ENCODE measurements around the gene PRDM5.
"Not testable (repeated sequence)": the region's sequence is repeated elsewhere in the genome, so short reads cannot be mapped to it uniquely, and the experiment has no call there.

PRDM5 gene

DNA sequence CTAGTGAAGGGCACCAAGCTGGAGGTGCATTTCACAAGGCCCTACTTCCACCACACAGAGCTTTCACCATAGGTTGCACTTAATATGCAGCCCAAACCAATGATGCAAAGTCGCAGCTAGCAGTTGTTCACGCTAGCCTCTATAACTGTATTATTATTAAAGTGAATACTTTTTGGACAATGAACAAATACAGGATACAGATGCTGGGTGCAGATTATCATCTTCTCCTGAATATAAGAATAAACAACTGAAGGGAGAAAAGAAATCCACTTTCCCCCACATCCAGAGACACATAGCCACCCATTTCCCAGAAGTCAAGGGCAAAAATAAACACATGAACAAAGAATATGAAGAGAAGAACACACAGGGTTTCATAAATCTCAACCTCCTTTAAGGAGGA is 107.2 kb downstream of the PRDM5 start:
- no peak for DNase-seq

DNA sequence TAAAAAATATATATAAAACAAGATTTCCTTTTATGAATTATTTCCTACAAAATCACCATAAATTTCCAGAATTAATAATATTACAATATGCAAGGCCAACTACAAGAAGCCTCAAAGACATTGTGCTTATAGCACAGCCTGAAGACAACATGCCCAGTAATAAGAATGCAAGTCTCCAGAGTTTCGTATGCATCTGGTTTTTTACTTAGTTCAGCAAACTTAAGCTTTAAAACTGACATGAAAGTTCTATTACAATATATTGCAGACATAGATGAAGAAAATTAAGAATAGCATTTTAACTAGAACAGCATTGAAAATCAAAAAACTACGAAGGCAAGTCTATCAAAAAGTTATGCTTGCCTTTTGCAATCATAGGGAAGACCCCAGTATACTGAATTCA is 107.6 kb downstream of the PRDM5 start:
- DNase-seq = no peak

DNA sequence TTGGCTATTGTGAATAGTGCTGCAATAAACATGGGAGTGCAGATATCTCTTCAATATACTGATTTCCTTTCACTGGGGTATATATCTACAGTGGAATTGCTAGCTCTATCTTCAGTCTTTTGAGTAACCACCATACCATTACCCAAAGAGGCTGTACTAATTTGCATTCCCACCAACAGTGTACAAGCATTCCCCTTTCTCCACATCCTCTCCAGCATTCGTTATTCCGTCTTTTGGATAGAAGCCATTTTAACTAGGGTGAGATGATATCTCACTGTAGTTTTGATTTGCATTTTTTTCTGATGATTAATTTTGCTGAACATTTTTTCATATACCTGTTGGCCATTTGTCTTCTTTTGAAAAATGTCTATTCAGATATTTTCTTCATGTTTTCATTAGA is 110.3 kb downstream of the PRDM5 start:
- no peak for DNase-seq

DNA sequence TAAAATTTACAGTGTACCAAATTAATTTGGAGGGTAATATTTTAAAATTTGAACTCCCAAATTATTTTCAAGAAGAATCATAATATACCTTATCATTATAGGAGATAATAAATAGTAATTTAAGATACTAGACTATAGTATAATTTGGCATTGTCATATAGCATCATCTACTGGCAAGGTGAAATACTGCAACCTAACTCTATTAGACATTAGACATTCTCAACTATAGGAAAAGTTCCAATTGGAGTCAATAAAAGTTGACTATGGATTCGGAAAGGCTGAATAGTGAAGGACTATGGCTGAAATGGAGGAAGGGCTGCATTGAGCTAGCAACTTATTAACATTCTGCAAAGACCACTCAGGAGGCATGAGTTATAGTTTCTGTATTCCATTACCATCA is 113.0 kb downstream of the PRDM5 start:
- no peak for DNase-seq

DNA sequence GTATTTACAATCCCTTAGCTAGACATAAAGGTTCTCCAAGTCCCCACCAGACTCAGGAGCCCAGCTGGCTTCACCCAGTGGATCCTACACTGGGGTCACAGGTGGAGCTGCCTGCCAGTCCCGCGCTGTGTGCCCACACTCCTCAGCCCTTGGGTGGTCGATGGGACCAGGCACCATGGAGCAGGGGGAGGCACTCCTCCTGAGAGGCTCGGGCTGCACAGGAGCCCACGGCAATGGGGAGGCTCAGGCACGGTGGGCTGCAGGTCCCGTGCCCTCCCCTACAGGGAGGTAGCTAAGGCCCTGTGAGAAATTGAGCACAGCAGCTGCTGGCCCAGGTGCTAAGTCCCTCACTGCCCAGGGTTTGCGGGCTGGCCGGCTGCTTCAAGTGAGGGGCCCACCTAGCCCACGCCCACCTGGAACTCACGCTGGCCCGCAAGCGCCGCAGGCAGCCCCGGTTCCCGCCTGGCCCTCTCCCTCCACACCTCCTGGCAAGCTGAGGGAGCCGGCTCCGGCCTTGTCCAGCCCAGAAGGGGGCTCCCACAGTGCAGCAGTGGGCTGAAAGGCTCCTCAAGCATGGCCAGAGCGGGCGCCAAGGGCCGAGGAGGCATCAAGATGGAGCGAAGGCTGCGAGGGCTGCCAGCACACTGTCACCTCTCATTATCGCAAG is 113.9 kb downstream of the PRDM5 start:
- DNase-seq = no peak

DNA sequence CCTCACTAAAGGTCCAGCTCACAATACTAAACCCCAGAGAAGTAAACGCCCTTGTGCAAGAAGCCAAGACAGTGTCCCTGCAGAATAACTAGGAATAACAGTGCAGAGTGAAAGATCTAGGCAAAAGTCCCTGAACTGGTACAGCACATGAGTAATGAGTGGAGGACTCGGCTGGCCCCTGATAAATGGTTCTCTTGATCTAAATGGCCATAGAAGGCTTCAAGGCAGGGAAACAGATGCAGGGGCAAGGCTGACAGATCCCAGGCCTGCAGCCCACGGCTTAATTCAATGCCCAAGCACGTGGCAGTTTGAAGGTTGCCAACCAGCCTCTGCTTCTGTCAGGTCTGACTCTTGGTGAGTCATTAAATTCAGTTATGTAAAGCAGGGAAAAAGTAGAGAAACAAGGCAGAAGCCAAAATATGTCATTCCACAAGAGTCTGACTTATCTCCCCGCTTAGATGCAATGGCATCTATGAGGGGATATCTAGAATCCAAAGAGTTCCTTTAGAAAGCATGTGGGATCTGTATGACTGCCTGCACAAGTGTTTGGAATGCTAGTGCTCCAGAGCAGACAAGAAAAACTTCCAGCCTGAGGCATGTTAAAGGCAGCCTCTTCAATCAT is 121.3 kb downstream of the PRDM5 start:
- no peak for DNase-seq

DNA sequence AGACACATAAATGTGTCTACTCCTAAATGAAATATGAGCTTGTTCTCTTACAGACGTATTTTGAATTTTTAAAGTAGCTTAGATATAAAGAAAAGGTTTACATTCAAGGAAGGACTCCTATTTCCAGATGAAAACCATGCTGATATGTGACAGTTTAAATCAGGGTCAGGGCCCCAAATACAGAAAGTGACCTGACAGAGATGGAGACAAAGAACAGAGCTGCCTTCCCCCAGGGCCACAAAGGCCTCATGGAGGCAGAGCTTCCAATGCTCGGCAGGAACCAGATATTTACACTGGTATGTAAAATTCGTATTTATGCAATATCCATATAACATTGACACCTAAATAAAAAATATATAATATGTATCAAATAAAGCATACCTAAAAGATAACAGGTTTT is 124.0 kb downstream of the PRDM5 start:
- no peak for DNase-seq

DNA sequence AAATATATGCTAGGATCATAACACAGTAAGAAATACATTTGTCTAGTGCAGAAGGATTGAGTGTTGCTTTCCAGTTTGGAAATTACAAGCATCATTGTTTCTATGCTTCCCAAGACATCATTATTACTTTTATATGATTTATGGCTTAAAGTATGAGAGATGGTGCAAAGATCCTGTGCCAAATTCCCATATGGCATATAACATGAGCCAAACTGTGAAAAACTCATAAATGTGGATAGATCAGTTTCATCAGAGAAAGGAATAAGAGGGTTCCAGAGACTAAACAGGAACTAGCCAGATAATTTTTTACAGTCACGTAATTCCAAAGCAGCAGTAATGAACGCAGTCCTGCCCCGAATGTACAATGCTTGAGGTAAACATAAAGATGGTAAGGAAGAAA is 126.3 kb downstream of the PRDM5 start:
- no peak for DNase-seq

DNA sequence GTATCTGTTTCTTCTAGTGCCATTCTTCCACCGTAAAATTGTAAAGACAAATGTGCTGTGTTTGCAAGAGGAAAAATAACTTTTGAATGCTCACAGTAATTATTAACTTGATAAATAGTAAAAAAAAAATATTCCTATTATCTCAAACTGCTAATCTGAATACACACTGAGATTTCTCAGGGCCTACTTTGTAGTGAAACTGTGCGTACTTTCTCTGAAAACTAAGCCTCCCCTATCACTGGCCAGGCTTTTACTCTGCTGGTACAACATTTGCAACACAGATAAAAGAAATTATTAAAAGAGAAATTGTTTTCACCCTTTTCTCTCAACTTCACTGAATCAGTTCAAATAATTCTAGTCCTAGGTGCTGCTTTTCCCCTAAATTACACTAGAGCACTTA is 137.3 kb downstream of the PRDM5 start:
- DNase-seq = no peak

DNA sequence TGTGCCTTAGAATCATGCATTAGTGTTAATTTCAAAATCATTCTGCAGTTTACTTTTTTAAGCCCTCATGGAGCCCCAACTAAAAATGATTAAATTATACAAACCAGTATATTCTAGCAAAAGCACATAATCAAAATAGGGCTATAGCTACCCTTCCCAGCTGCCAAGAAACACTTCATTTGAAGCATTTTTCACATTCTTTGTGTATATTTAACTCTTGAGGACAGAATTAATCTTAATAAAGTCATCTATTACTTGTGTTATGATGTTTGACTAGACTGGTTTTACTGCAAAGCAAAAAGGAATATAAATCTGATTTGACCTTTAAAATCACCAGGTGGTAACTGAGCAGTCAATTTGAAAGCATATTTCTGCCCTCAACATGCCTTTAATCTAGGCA is 145.1 kb downstream of the PRDM5 start:
- DNase-seq = no peak

DNA sequence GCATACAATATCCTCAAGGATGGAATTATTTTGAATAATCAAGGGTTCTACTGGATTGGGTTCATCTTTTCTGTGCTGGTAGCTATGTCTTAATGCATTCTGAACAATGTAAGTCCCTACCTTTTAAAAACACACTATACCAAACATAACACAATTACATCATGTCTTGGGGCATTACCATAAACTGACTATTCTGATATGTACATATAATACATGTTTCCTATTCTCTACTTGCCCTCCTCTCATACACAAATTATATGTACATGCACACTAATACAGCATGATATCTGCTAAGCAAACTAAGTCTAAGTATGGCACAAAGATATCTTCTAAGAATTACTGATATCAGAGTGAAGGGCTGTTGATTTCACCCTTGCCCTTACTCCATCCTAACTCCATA is 147.1 kb downstream of the PRDM5 start:
- DNase-seq = no peak

DNA sequence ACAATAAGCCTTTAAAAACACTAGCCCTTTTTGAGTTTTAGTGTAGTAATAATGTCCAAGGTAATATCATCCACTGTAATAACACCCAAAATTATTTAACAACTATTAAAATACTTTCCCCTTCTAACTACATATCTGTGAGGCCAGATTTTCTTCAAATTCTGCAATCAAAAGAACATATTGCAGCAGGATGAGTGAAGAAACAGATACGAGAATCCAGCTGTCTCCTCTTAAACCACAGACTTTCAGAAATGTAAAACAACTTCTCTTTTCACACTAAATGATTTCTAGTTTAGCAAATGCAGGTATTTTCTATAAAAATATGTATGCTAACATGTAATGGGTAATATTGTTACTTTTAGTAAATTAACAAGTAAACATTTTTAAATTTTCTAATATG is 148.9 kb downstream of the PRDM5 start:
- DNase-seq = no peak

DNA sequence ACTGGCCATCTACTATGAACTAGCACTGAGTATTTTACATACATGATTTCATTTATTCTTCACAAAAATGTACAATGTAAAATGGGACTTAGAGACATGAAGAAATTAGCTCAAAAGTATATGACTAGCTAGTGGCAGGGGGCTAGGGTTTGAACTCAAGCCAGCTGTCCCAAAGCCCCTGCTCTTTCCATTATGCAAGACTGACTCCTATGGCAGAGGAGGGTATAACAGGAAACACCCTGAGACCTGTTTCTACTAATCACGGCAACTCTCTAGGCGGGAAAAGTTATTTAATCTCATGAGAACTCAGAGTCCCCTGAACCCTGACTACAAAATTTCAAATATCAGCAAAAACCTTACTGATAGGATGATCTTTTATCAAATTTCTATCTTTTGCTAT is 150.6 kb downstream of the PRDM5 start:
- no peak for DNase-seq

DNA sequence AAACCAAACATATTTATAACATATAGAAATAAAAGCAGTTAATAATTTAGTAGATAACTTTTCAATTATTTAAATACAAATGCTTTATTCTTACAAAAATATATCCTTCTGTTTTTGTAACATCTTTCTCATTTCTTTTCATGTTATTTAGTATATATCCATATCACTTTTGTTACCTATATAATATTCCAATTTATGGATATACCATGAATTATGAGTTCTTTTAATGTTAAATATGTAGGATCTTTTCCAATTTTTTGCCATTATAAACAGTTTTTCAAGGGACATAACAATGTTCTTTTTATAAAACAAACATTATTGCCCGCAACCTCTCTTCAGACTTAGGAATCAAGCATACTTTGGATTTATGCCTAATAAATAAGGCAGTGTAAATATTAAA is 151.6 kb downstream of the PRDM5 start:
- no peak for DNase-seq

DNA sequence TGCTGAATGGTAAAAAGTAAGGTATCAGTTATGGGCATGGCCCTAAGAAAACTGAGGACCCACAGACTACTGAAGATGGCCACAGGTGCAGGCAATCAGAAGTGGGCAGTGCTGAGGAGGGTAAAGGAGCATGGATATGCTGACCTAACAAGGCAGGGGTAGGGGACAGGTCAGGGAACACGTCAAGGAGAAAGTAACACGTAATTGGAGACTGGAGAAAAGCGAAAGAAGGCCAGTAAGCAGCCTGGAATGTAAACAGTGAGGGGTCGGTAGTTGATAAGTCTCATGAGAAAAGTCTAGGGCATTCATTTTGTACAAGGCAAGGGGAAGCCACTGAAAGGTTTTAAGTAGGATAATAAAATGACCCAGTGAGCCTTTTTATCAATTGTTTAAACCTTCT is 153.3 kb downstream of the PRDM5 start:
- DNase-seq = no peak

DNA sequence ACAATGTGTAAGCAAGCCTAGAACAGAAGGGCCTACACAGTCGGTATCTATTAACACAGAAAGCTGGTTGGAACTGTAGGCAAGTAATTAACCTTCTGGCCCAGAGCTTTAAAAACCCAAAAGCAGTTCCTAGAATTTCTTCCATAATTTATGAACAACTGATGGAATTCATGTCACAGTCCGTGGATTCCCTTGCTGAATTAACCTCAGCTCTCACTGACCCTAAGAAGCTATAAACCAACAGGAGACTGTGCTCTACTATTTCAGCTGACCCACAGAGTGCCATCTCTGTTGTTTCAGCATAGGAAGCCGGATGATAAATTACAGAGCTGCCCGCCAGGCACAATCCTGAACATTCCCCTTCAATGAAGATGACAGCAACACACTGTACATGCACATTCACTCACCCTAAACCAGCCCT is 157.3 kb downstream of the PRDM5 start:
- no peak for DNase-seq

DNA sequence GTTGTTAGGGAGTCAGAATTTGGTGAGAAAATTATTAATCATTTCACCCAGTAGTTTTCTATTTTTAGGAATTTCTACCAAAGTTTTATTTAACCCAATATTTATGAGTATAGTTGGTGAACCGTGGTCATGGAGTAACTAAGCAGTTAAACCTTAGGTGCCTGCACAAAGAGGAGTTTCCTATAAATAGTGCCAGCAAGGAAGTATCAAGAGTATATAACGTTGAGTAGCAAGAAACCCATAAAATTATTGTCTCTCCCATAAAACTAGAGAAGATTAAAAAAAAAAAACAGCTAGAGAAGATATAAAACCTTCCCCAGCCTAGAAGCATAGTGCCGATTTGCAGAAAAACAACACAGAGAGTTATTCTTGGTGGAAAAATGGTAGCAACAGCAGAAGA is 158.9 kb downstream of the PRDM5 start:
- no peak for DNase-seq

DNA sequence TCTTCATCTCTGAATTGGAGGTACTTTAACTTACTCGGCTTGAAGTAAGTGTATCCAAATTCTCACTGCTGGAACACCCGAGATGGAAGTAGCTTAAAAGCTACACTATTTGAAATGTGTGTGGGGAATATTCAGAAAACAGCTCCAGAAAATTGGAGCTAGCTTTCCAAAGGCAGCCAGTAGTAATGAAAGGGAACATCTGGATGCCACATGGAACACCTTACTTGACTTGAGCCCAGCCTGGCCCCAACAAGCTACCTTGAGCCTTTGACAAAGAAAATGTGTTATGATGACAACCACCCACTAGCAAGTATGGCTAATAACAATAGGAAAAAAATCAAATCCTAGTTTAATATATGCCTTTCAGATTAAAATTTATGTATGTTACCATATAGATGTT is 161.5 kb downstream of the PRDM5 start:
- no peak for DNase-seq

DNA sequence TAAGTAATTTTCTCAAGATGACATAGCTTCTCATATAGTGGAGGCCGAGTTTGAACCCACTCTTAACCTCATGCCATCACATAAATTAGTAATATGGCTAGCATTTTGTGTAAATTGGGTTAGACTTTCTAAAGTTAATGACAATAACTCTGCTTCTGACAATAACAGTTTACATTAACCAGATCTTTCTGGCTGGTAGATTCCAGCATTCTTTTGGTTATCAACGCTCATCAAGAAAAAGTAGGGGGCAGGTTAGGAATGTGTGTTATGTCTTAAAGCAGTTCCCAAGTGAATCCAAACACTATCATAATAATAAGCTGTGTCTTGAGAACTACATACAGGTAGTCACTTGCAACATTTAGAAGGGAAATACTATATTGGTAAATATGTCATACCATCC is 162.5 kb downstream of the PRDM5 start:
- DNase-seq = no peak

DNA sequence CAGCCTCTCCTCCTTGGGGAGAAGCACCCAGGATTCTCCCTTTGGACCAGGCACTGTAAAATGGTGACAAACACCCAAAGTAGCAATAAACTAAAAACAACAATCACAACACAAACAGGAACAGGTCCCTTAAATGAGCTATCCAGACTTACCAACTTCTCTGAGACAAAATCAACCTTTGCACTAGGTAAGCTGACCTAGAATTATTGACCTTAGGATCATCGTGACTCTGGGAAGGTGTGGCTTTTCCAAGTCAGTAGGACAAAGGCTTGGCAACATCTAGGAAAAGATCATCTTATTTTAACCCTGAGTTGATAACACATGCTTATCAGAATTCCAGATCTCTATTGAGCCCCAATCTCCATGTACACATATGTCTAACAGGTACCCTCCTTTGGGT is 166.7 kb downstream of the PRDM5 start:
- no peak for DNase-seq

DNA sequence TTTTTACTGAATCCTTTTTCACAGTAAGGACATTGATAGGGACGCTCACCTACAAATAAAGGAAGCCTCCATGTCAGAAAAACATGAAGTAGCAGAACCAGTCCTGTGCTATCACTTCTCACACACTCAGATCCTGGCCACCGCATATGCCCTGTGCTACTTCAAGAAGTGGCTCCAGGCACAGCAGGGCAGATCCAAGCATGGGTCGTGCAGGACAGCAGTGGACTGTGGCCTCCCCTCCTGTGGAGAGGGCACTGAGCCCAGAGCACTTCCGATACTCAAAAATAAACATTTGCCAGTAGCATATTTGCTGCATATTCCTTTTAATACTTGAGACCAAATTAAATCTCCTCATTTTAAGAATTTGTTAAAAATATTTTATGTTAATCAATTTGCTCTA is 167.9 kb downstream of the PRDM5 start:
- DNase-seq = no peak

DNA sequence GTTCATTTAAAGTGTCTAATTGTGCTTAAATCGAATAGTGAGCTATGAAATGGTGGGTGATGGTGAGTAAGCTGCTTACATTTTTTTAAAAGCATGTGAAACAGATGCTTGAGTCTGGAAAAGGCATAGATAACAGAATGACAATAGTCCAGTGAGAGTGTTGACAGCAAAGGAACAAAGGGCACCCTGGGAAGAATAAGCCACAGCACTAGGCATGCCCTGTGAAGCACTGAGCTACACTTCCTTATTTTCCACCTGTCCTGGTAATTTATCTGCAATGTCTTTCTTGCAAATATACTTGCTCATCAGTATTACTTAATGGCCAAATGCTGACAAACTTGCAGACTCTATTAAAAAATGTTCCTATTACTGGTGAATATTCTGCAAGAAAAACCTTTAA is 168.7 kb downstream of the PRDM5 start:
- no peak for DNase-seq

DNA sequence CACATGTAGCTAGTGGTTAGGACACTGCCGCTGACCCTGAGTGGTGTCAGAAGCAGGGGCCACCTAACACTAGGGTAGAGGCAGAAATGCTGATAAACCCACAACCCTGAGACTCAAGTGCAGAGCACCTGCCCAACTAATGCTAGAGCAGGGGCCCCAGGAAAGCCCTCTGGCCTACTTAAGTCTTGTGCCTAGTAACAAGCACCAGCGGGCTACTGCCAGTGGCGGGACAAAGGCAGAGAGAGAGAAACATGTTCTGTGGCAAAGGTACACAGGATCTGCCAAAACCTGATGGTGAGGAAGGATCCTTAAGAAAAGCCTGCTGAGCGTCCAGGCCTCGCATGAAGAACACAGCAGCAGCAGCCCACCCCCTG is 172.4 kb downstream of the PRDM5 start:
- DNase-seq = no peak

DNA sequence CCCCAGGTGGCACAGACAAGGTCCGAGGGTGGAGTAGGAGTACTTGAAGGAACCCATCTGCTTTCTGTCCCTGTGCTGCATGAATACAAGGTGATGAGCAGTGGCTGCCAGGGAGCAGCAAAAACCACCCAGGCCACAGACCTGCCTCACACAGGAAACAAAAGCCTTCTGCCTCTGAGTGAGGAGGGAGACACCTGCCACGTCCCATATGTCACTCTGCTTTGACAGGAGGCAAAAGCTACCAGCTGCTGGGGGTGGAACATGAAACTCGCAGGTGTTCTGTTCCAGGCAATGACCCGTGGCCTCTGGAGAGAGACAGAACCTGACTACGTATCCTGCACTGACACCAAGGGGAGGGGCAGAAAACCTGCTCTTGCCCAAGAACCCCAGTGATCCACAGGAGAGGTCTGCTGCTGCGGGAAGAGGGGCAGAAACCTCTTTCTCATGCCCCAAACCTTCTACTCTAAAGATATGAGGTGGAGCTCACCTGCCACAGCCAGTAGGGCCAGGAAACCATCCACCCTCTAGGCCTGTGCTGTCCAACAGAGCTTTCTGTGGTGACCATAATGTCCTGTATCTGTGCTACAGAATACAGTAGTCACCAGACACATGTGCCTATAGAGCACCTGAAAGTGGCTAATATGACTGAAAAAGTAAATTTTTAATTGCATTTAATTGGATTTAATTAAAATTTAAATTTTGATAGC is 172.9 kb downstream of the PRDM5 start:
- no peak for DNase-seq

DNA sequence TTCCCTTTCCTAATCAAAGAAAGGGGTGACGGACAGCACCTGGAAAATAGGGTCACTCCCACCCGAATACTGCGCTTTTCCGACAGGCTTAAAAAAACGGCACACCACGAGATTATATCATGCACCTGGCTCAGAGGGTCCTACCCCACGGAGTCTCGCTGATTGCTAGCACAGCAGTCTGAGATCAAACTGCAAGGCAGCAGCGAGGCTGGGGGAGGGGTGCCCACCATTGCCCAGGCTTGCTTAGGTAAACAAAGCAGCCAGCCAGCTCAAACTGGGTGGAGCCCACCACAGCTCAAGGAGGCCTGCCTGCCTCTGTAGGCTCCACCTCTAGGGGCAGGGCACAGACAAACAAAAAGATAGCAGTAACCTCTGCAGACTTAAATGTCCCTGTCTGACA is 180.9 kb downstream of the PRDM5 start:
- not testable (repeated sequence) for DNase-seq
